Brain pericyte (primary cell): Measurements from ENCODE around the gene CUZD1.
"Not testable (repeated sequence)": the region's sequence is repeated elsewhere in the genome, so short reads cannot be mapped to it uniquely, and the experiment has no call there.

Experiments used
- DNase-seq: peaks from one replicate; pipeline ENCODE4 v3.0.0-alpha.2; 2012; ENCODE audit warnings: low read depth, low spot score

The CUZD1 gene

GRCh38 chr10:122845783-122846332 lies at the start of gene CUZD1:
CUZD1 (minus strand) TSS chr10:122845857; CDS start chr10:122845843, 14 bp downstream.
- DNase-seq: no peak

GRCh38 chr10:122894261-122894944 lies 48.7 kb upstream of the CUZD1 start:
- no peak for DNase-seq

DNA sequence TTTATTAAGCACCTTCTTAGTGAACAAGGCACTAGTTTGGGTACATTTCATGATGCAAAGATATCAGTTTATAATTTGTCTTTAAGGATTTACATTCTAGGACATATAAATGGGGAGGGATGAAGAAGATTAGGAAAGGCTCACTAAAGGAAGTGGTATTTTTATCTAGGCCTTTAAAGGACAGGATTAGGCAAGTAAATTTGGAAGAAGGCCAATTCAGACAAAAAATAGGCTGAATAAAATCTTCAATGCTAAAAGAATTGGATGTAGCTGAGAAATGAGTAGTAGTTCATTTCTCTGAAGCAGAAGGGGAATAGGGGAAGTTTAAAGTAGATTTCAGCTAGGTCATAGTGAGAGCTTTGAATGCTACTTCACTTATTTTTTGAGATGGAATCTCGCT lies 38.5 kb upstream of the CUZD1 start:
- DNase-seq: no peak

GRCh38 chr10:122882766-122883165 lies 37.1 kb upstream of the CUZD1 start:
- DNase-seq: no peak

DNA sequence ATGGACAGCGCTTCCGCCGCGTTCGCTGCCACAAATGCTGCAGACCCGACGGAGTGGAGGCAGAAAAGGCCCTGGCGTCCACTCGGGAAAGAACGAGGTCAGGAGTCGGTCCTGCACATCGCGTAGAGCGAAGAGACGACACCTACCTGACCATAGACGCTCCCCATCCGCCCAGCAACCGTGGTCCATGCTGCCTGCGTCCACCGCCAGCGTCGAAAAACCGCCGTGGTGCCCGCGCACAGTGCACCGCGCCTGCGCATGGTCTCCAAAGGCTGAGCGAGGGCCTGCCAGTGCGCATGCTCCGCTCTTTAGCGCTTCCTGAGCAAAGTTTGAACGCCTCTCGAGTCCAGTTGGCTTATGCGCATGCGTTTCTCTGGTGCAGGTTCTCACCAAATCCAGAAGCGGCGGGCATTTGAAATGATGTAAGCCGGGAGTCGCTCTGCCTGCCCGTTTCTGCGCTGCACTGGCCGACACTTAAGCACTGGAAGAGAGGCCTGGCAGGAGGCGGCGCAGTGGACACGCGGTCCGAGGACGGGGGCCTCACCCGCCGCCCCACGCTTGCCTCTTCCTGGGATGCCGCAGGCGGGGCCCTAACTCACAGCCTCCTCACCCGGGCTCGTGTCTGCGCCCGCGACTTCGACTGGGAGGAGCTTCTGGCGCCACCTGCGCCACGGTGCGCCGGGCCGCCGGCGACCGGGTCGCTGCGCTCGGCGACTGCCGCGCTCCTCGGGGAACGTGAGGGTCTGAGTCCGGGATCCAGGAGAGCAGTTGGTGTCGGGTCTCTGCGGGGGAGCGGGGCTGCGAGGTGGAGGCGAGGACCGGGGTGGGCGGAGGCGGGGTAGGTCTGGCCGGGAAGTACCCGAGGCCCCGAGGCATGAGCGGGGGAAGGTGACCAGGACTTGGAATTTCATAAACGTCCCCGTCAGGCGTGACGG lies 33.9 kb upstream of the CUZD1 start, which contains the start of gene FAM24B:
Gene FAM24B (minus strand): TSS at position 243 of the 935 bp plus-strand sequence. CDS start 29,066 bp downstream, outside the sequence.
- peak; percentile 91 for DNase-seq

DNA sequence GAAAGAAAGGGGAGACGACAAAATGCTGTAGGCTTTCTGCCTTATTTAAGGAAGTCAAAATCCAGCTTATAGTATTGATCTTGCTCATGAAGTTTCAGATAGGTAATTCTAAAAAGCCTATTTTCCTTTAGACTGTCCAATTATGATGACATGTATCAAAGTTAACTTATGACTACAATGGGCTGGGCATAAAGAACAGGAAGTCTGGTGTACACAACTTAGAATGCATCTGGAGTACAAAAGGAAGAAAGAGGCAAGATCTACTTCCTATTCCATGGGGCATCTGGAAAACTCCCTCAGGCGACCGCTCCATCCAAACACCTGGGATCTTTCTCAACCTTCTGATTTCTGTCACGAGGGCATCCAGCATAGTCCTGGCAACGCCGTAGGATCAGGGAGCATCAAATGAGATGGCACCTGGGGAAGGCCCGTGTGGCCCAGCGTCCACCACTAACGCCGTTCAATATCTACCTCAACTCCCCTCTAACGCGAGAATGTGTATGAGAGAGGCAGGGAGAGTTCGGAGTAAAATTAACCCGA lies 33.2 kb upstream of the CUZD1 start:
- no peak for DNase-seq

DNA sequence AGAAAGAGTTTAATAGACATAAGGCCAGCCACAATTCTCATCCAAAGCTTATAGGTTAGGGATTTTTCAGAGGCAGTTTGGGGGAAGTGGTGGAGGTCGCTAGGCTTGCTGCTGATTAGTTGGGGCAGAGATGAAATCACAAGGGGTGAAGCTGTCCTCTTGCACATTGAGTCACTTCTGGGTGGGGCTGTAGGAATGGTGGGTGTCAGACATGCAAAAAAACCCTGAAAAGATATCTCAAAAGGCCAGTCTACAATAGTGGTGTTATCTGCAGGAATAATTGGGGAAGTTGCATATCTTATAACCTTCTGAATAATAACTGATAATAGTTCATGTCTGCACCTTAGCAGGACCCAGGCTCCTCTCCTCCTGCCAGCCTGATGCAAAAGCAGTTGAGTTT lies 31.6 kb upstream of the CUZD1 start:
- no peak for DNase-seq

- no peak for DNase-seq
These were observed 30.8 kb upstream of the CUZD1 start for GRCh38 chr10:122876467-122876855.

GRCh38 chr10:122875843-122876466 lies 30.3 kb upstream of the CUZD1 start:
- no peak for DNase-seq

DNA sequence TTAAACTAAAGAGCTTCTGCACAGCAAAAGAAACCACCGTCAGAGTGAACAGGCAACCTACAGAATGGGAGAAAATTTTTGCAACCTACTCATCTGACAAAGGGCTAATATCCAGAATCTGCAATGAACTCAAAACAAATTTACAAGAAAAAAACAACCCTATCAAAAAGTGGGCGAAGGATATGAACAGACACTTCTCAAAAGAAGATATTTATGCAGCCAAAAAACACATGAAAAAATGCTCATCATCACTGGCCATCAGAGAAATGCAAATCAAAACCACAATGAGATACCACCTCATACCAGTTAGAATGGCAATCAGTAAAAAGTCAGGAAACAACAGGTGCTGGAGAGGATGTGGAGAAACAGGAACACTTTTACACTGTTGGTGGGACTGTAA lies 26.3 kb upstream of the CUZD1 start:
- not testable (repeated sequence) for DNase-seq

- not testable (repeated sequence) for DNase-seq
These were observed 23.1 kb upstream of the CUZD1 start for GRCh38 chr10:122868768-122869167.

DNA sequence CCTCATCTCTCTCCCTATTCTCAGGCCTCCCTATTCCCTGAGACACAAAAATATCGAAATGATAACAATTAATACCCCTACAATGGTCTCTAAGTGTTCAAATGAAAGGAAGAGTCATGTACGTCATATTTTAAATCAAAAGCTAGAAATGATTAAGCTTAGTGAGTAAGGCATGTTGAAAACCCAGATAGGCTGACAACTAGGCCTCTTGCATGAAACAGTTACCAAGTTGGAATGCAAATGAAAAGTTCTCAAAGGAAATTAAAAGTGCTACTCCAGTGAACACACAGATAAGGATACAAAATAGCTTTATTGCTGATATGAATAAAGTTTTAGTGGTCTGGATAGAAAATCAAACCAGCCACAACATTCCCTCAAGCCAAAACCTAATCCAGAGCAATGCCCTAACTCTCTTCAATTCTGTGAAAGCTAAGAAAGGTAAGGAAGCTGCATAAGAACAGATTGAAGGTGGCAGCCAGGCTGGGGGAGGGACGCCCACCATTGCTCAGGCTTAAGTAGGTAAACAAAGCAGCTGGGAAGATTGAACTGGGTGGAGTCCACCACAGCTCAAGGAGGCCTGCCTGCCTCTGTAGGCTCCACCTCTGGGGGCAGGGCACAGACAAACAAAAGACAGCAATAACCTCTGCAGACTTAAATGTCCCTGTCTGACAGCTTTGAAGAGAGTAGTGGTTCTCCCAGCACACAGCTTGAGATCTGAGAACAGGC lies 21.3 kb upstream of the CUZD1 start:
- not testable (repeated sequence) for DNase-seq

- no peak for DNase-seq
These were observed 19.2 kb upstream of the CUZD1 start for GRCh38 chr10:122864901-122865300.

GRCh38 chr10:122864194-122864592 lies 18.5 kb upstream of the CUZD1 start:
- no peak for DNase-seq

DNA sequence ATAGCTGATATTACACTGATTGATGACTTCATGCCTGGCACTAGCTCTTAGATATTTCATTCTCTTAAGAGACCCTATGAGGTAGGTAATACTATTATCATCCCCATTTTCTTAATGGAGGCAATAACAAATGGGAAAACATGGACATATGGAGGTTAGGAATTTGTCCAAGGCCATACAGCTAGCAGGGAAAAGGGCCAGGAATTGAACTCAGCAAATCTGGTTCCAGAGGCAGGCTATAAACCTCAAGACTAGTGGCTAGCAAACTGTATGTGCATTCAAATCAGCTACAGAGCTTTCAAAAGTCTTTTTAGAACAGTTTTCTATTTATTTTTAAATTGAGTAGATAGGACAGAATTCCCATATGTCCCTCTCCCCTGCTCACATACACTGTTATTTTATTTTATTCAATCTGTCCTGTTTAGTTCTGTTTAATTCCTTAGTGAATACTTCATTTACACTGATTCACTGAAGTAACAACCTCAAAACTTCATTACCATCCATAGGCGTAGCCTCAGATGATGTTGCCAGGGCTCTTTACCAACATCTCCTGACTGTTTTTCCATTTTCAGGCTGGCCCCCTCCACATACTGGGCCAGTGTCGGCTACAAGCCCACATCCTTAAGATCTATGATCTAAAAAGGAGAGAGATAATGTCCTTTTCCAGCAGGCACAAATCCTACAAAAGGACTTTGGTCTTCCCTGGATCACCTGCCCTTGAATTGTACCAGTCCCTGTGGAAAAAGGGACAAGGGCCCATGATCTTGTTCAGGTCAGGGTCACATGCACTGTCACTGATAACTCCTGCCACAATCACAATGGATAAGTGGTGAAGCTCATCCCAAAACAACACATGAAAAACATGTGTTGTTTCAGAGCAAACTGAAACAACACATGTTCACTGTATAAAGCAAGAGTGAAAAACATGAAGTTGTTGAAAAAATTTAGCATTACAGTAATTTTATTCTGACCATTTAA lies 17.8 kb upstream of the CUZD1 start:
- DNase-seq: no peak

DNA sequence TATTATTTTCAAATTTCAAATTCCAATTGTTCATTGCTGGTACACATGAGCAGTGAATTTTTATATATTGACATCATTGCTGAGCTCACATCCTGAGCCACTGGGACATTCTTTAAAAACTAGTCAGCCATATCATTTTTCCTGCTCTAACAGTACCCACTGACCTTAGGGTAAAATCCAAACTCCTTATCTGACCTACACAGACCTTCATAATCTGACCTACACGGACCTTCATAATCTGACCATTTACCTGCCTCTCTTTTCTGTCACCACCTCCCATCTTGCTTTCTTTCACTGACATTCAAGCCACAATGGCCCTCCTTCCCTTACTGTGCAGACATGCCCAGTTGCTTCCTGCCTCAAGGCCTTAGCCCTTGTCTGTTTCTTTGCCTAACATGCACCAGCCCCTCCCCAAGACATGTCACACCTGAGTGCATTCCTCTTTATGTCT lies 16.1 kb upstream of the CUZD1 start:
- DNase-seq: no peak

GRCh38 chr10:122859527-122859926 lies 13.9 kb upstream of the CUZD1 start:
- no peak for DNase-seq

- not testable (repeated sequence) for DNase-seq
These were observed 12.4 kb upstream of the CUZD1 start for GRCh38 chr10:122858042-122858441.

- no peak for DNase-seq
These were observed 11.2 kb upstream of the CUZD1 start for GRCh38 chr10:122856902-122857301.

DNA sequence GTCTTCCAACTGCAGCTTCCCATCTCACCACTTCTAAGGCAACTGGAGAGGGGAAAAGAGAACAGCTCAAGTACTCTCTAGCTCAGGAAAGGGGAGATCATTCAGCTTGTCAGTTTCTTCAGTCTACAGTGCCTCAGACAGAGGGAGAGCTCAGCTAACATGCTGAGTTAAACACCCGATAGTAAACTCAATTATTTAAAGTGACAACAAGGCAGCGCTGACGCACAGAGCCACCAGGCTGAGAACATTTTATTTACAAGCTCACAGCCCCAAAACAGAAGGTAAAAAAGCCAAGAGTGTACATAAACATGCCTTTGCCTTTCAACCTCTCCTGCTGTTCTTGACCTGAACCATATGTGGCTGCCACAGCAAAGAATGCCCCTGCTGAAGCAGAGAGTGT lies 10.1 kb upstream of the CUZD1 start:
- no peak for DNase-seq
